Caki2 (cell line): ENCODE measurements around the gene RGS9. TPM values are rescaled to one million over a fixed set of nuclear protein-coding genes. Genes with fewer than 3 reads are reported as not detected.
"Not testable (repeated sequence)": the region's sequence is repeated elsewhere in the genome, so short reads cannot be mapped to it uniquely, and the experiment has no call there.

Experiments used
- DNase-seq: peaks from one replicate; pipeline ENCODE4 v3.0.0-alpha.2; 2015; ENCODE audit warnings: low read depth
- in situ Hi-C: cut with HindIII; loops from 2 replicates; pipeline ENCODE4 v1.10.0; 2016; ENCODE audit warnings: low sequenced_read_pairs, low pct_unique_long_range_greater_than_20kb, mixed read lengths
- total RNA-seq: library from RNA; depleted of rRNA; stranded (reverse); fragments of >200 nt; shearing (Covaris generic); gene quantifications from 2 replicates; pipeline ENCODE4 v1.2.3, GENCODE V29; 2014; ENCODE audit warnings: low replicate concordance

RGS9 gene
- total RNA-seq, 1 experiment from 2014 or later: 46.4 TPM

GRCh38 chr17:65193716-65194293 is 56.6 kb downstream of the RGS9 start:
- in situ Hi-C loops: no loop called here
- no peak for DNase-seq

- in situ Hi-C loops: no loop called here
- no peak for DNase-seq
Observed at GRCh38 chr17:65194670-65195334, 57.6 kb downstream of the RGS9 start.

- DNase-seq: no peak
- in situ Hi-C loops: no loop called here
Observed at GRCh38 chr17:65195716-65196115, 58.5 kb downstream of the RGS9 start.

DNA sequence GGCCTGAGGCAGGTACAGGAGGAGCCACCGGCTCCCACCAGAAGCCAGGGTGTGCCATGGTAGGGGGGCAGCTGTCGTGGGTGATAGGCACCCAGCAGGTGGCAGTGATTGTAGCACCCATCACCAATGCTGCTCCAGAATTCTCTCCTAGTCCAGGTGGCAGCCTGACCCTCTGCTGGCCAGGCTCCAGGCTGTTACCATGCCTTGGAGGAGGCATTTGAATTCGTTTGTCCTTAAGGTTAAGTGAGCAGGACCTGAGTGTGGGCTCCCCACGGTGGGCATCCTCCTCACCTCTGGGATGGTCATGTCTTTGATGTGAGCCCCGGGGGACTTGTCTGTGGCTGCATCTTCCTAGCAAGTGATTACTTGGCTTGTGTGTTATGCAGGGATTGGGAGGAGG is 59.4 kb downstream of the RGS9 start:
- in situ Hi-C loops: no loop called here
- no peak for DNase-seq

GRCh38 chr17:65197201-65197600 is 60.0 kb downstream of the RGS9 start:
- DNase-seq: no peak
- in situ Hi-C loops: no loop called here

DNA sequence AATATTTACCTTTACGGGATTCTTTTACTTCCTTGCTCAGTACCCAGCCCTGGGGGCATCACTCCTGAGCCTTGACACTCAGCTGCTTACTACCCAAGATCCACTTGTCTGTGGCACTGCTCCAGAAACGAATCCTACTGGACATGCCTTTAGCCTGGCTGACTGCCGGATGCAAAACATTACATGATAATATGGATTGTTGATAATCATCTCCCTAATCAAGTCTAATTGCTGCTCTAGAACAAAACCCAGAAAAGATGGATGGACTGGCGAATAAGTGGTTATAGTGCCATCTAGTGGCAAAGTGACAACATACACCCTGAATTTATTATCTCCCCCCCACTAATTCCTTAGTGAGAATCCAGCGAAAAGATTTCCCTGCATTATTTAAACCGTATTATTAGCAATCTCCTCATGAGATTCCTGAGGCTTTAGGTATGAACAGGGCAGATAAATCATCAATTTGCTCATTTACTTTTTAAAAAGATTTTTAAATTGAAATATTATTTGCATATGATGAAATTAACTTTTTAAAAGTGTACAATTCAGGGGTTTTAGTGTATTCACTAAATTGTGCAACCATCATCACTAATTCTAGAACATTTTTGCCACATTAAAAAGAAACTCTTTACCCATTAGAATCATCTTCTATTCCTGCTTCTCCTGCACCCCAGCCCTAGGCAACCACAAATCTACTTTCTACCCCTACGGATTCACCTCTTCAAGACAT is 61.6 kb downstream of the RGS9 start:
- in situ Hi-C loops: no loop called here
- DNase-seq: peak; percentile 68

- no peak for DNase-seq
- in situ Hi-C loops: no loop called here
Observed at GRCh38 chr17:65201331-65201730, 64.2 kb downstream of the RGS9 start.

DNA sequence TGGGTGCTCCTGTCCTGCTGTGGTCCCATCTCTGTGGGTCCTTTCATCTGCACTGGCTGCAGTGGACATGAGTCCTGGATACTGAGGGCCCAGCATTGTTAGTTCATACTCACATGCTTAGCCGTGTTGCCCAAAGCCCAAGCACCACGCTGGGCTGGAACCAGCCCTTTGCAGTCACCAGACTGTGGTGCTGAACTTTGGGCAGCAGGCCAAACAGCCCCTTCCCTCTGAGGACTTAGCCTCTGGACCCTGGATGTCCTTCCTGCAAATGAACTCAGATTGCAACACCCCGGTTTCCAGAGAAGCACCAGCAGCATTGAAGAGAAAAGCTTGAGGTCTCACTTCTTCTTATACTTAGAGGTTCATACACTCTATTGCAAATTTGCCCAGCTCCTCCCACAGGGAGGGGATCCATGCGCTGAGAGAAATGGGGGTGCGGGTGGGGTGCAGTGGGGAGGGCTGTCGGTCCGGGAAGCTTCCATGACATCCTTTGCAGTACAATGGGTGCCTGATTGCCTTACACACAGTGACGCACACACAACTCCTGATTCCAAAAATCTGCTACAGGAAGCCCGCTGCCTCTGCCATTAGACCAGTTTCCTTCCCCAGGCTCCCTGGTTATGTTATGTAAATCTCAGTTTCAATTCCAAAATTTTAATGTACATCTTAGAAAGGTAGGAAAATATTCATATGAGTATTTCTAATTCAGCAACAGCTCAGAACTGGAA is 65.8 kb downstream of the RGS9 start:
- no peak for DNase-seq
- in situ Hi-C loops: no loop called here

DNA sequence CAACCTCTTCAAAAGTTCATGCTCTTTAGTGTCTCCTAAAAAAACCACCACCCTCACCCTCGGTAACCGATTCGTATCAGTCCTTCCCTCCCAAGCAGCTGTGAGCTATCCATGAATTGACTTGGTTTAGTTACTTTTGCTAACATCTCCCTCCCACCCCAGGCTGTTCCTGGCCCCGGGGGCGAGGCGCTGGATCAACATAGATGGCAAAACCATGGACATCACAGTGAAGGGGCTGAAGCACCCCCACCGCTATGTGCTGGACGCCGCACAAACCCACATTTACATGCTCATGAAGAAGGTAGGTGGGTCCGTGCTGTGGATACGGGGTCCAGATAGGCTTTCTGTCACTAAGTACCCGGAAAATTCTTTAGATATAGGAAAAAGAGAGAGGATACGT is 66.8 kb downstream of the RGS9 start:
- in situ Hi-C loops: no loop called here
- DNase-seq: no peak

GRCh38 chr17:65205655-65206054 is 68.5 kb downstream of the RGS9 start:
- DNase-seq: no peak
- in situ Hi-C loops: loop anchor here (5.0 kb wide), 1 partner anchor 73 kb away; no protein-coding TSS in a partner anchor

DNA sequence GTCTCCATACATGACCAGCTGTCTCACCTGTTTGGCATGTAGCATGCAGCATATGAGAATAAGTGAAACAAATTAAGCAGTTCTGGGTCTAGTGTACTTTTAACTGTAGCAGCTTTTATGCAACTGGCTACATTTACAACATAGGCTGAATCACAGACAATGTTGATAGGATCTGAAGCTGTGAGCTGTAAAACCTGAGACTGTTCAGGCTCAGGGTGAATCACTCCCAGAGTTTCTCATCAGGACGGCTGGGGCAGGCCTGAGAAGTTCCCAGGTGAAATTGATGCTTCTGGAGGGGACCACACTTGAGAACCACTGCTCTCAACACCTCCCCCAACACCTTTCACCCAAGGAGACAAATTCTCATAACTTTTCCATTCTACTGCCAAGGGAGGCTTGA is 70.3 kb downstream of the RGS9 start:
- in situ Hi-C loops: loop anchor here (5.0 kb wide), 1 partner anchor 75 kb away; no protein-coding TSS in a partner anchor
- not testable (repeated sequence) for DNase-seq

GRCh38 chr17:65208717-65209116 is 71.5 kb downstream of the RGS9 start:
- no peak for DNase-seq
- in situ Hi-C loops: loop anchor here (5.0 kb wide), 1 partner anchor 76 kb away; no protein-coding TSS in a partner anchor

DNA sequence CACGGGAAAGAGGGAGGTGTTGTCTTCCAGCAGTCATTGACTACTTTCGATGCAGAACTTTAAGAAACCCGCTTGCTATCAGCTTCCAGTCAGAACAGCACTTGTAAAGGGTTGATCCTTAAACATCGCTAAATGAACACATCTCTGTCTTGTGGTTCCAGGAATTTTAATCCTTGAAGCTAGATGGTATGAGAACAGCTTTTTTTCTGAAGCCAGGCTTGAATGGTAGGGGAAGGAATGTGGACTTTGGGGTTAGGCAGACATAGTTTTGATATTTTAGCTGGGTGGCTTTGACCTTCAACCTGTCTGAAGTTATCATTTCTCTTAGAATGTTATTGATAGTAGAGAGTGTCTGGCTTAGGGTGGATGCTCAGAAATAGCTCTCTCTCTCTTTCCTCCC is 81.1 kb downstream of the RGS9 start:
- in situ Hi-C loops: no loop called here
- no peak for DNase-seq

DNA sequence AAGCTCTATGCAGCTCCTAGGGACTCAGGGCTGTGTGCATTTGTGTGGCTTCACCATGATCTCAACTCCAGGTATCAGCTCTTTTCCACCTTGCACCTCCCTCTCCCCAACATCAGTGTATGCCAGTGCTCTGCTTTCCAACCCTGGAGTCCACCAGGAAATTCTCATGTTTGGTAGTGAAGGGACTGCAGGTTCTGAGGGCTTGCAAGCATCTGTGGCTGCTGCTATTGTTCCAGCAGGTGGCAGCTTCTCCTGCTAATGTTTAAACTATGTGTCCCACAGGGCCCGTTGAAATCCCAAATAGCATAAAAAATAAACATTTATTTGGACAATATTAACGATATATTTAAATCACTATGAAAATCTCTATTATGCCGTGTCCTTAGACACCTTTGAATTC is 82.0 kb downstream of the RGS9 start:
- no peak for DNase-seq
- in situ Hi-C loops: no loop called here

GRCh38 chr17:65219707-65220106 is 82.5 kb downstream of the RGS9 start:
- in situ Hi-C loops: no loop called here
- no peak for DNase-seq

GRCh38 chr17:65220732-65221131 is 83.6 kb downstream of the RGS9 start:
- in situ Hi-C loops: no loop called here
- peak; percentile 32 for DNase-seq

DNA sequence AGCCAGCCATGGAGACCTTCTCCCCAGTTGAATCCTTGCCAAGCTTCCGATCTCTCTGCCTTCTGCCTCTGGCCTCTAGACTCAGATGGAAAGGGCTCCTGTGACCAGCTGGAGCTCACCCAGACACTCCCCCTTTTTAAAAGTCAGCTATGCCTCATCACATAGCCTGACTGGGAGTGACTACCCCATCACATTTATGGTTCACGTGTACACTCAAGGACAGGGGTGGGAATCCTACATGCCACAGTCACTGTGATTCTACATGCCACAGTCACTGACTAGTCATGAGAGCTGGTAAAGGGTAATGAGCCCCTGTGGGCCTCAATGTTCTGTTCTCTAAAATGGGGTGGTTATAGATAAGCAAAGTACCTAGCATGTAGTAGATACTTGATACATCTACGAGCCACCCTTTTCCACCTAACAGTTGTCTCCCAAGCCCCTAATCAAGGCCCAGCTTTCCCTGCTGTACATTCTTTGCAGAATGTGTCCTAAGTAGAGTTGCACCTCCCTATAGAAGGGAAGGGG is 85.1 kb downstream of the RGS9 start:
- DNase-seq: no peak
- in situ Hi-C loops: no loop called here

DNA sequence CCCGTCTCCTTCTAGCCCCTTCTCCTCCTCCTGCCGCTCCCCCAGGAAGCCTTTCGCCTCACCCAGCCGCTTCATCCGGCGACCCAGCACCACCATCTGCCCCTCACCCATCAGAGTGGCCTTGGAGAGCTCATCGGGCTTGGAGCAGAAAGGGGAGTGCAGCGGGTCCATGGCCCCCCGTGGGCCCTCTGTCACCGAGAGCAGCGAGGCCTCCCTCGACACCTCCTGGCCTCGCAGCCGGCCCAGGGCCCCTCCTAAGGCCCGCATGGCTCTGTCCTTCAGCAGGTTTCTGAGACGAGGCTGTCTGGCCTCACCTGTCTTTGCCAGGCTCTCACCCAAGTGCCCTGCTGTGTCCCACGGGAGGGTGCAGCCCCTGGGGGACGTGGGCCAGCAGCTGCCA is 87.9 kb downstream of the RGS9 start:
- DNase-seq: no peak
- in situ Hi-C loops: no loop called here

DNA sequence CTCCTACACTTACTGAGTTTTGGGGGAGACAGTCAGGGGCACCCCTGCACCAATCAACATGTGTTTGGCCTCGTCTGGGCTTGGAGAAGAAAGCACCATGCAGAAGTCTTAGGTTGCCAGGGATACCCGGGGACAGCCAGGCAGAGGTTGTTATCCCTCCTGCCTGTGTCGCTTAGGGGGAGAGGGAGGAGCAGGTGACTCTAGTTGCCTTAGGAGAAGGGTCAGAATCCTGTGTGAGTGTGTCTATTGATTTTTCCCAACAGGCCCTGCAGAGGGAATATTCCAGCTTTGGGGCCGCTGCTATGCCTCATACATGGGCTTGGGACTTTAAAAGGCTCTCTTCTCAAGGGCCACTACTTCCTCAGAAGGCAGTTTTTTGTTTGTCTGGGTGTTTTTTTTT is 89.1 kb downstream of the RGS9 start:
- in situ Hi-C loops: no loop called here
- no peak for DNase-seq
